ENCODE measurements around the gene ATL3. TPM values are rescaled to one million over a fixed set of nuclear protein-coding genes. Genes with fewer than 3 reads are reported as not detected.

The ATL3 gene
- total and polyA plus RNA-seq, 2 donors (not counting 3 experiments of a cell fraction or from before 2014, with no cell fraction given) = 21.7 to 70.2 TPM

DNA sequence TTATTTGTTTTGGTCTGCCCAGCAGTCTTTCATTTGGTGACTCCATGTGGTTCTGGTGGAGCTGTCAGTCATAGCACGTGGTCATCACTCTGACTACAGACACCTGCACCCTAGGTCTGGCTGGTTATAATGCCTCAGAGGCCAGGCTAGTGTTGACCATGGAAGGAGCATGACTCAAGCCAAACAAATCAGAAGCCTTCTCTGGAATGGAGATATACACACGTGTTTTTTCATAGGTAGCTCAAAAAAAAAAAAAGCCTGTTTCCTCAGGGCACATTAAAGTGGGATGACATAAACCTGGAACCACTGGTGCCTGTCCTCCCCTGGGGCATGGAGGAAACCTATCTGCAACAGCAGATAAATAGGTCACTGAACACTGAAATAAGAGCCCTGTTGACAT lies 48.9 kb downstream of the ATL3 start:
- dilution Hi-C loops (cut with MboI; ENCODE audit: extremely low pct_ligation_motif_present, low sequenced_read_pairs) (no loop called here), intact Hi-C loops (cut with micrococcal nuclease) (no loop called here)
- DNase-seq (ENCODE audit: low read depth, low spot score) = no peak
- Histone ChIP-seq H3K27me3 (ENCODE audit: control insufficient read depth in 2 of 2, insufficient read depth in 2 of 2, low read length in 2 of 2) (no peaks in the 10 kb centered on the region), H3K9me1 (replicated peaks; ENCODE audit: control insufficient read depth, extremely low read depth, insufficient read depth, low read length) (no peaks in the 10 kb centered on the region), H3K4me2 (ENCODE audit: insufficient read depth, low read length) (no peak overlapping the region), H3K36me3 (ENCODE audit: control insufficient read depth in 2 of 2, extremely low read depth in 1 of 2, insufficient read depth in 2 of 2, low read length in 2 of 2) (no peaks in the 10 kb centered on the region), H3K79me2 (ENCODE audit: control insufficient read depth, insufficient read depth, low read length) (no peaks in the 10 kb centered on the region), H3K9ac (replicated peaks; ENCODE audit: extremely low read depth, insufficient read depth, low read length) (no peak overlapping the region), H4K20me1 (replicated peaks; ENCODE audit: control insufficient read depth, extremely low read depth, insufficient read depth, low read length) (no peaks in the 10 kb centered on the region), H2AFZ (ENCODE audit: low read depth, low read length) (no peak overlapping the region), H3K9me3 (replicated peaks; ENCODE audit: control insufficient read depth, insufficient read depth, low read length) (no peaks in the 10 kb centered on the region), H3K4me3 (replicated peaks in 1 of 3; ENCODE audit: insufficient read depth in 1 of 3, low read depth in 1 of 3, low read length in 3 of 3) (no peak overlapping the region), H3K27ac (ENCODE audit: insufficient read depth, low read depth, low read length) (no peak overlapping the region), H3K4me1 (ENCODE audit: control insufficient read depth, extremely low read depth, insufficient read depth, low read length) (no peaks in the 10 kb centered on the region)
- BruUV-seq (replicated peaks) = no TSS peak
- POLR2A ChIA-PET = interaction anchor here (0.7 kb wide), 1 partner anchor 739 kb away, joined by 3 read pairs; no protein-coding TSS in a partner anchor
- no peak for FAIRE-seq
- no peak for TF ChIP-seq POLR2A (IDR thresholded peaks at IDR 0.05; ENCODE audit: low read depth, low read length)
- TF ChIP-seq, protein P1, sequence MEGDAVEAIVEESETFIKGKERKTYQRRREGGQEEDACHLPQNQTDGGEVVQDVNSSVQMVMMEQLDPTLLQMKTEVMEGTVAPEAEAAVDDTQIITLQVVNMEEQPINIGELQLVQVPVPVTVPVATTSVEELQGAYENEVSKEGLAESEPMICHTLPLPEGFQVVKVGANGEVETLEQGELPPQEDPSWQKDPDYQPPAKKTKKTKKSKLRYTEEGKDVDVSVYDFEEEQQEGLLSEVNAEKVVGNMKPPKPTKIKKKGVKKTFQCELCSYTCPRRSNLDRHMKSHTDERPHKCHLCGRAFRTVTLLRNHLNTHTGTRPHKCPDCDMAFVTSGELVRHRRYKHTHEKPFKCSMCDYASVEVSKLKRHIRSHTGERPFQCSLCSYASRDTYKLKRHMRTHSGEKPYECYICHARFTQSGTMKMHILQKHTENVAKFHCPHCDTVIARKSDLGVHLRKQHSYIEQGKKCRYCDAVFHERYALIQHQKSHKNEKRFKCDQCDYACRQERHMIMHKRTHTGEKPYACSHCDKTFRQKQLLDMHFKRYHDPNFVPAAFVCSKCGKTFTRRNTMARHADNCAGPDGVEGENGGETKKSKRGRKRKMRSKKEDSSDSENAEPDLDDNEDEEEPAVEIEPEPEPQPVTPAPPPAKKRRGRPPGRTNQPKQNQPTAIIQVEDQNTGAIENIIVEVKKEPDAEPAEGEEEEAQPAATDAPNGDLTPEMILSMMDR (IDR thresholded peaks at IDR 0.05; ENCODE audit: extremely low read depth in 1 of 2, insufficient read depth in 1 of 2, low read depth in 1 of 2, low read length in 2 of 2) = no peak
- TF ChIP-seq MYC (IDR thresholded peaks at IDR 0.05; ENCODE audit: low read depth, low read length) = no peak
- no peak for TF ChIP-seq FOS (IDR thresholded peaks at IDR 0.05; ENCODE audit: borderline replicate concordance, insufficient read depth, low read length)
- TF ChIP-seq JUN (IDR thresholded peaks at IDR 0.05; ENCODE audit: borderline replicate concordance, insufficient read depth, insufficient read length, low read depth) = no peak
- CTCF ChIA-PET = interaction anchor here (0.8 to 5.5 kb wide), 4 partner anchors 13 to 144 kb away, joined by 3 to 24 read pairs (median 4); no protein-coding TSS in a partner anchor

DNA sequence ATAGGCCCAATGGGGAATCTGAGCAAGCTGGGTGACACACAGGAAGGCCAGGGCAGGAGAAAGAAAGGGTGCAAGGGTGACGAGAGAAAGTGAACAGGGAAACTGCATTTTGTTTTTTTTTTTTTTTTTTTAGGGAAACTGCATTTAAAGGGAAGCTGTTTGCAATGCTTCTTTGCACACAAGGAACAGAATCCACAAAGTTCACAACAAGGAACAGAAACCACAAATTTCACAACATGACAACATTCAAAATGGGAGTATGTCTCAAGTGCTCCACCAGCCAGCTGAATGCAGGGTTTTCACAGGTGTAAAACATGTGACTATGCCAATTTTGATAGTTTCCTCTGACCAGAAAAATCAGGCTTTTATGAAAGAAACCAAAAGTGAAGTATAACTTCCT lies 50.1 kb downstream of the ATL3 start:
- Histone ChIP-seq H3K9me3 (replicated peaks; ENCODE audit: control insufficient read depth, insufficient read depth, low read length) (no peaks in the 10 kb centered on the region), H3K4me3 (replicated peaks in 1 of 3; ENCODE audit: insufficient read depth in 1 of 3, low read depth in 1 of 3, low read length in 3 of 3) (no peak overlapping the region), H3K9ac (replicated peaks; ENCODE audit: extremely low read depth, insufficient read depth, low read length) (no peak overlapping the region), H3K36me3 (ENCODE audit: control insufficient read depth in 2 of 2, extremely low read depth in 1 of 2, insufficient read depth in 2 of 2, low read length in 2 of 2) (no peaks in the 10 kb centered on the region), H3K9me1 (replicated peaks; ENCODE audit: control insufficient read depth, extremely low read depth, insufficient read depth, low read length) (no peaks in the 10 kb centered on the region), H3K79me2 (ENCODE audit: control insufficient read depth, insufficient read depth, low read length) (no peaks in the 10 kb centered on the region), H3K4me2 (ENCODE audit: insufficient read depth, low read length) (no peak overlapping the region), H3K27ac (ENCODE audit: insufficient read depth, low read depth, low read length) (no peak overlapping the region), H2AFZ (ENCODE audit: low read depth, low read length) (no peak overlapping the region), H3K4me1 (ENCODE audit: control insufficient read depth, extremely low read depth, insufficient read depth, low read length) (no peaks in the 10 kb centered on the region), H4K20me1 (replicated peaks; ENCODE audit: control insufficient read depth, extremely low read depth, insufficient read depth, low read length) (no peaks in the 10 kb centered on the region), H3K27me3 (ENCODE audit: control insufficient read depth in 2 of 2, insufficient read depth in 2 of 2, low read length in 2 of 2) (no peaks in the 10 kb centered on the region)
- dilution Hi-C loops (cut with MboI; ENCODE audit: extremely low pct_ligation_motif_present, low sequenced_read_pairs) = no loop called here
- intact Hi-C loops (cut with micrococcal nuclease) = no loop called here
- CTCF ChIA-PET = interaction anchor here (0.6 to 5.5 kb wide), 4 partner anchors 13 to 160 kb away, joined by 3 to 24 read pairs (median 4); no protein-coding TSS in a partner anchor
- DNase-seq (ENCODE audit: low read depth, low spot score) (no peak), FAIRE-seq (no peak)
- POLR2A ChIA-PET = no interaction called here
- TF ChIP-seq EZH2 (IDR thresholded peaks at IDR 0.05; ENCODE audit: borderline replicate concordance, low read depth, low read length, severe bottlenecking) (no peak), JUN (IDR thresholded peaks at IDR 0.05; ENCODE audit: borderline replicate concordance, insufficient read depth, insufficient read length, low read depth) (no peak), POLR2AphosphoS5 (IDR thresholded peaks at IDR 0.05; ENCODE audit: insufficient read depth, low read depth, low read length) (no peak), GATA2 (IDR thresholded peaks at IDR 0.05; ENCODE audit: insufficient read depth, insufficient read length, low read depth, low read length) (no peak), POLR2A (IDR thresholded peaks at IDR 0.05; ENCODE audit: low read depth, low read length) (no peak), FOS (IDR thresholded peaks at IDR 0.05; ENCODE audit: borderline replicate concordance, insufficient read depth, low read length) (no peak)
- TF ChIP-seq, protein P2, sequence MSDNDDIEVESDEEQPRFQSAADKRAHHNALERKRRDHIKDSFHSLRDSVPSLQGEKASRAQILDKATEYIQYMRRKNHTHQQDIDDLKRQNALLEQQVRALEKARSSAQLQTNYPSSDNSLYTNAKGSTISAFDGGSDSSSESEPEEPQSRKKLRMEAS (IDR thresholded peaks at IDR 0.05; ENCODE audit: insufficient read depth, insufficient read length) = no peak
- no TSS peak for BruUV-seq (replicated peaks)

Measured in endothelial cell of umbilical vein (primary cell).